ENCODE measurements around the gene SHFL. TPM values are rescaled to one million over a fixed set of nuclear protein-coding genes. Genes with fewer than 3 reads are reported as not detected.

SHFL gene
- total RNA-seq, 1 experiment from 2014 or later, result 17.4 TPM

GRCh38 chr19:10113592-10113963 lies 27.5 kb downstream of the SHFL start:
- Histone ChIP-seq H3K27ac (ENCODE audit: low read length) (no peak overlapping the region), H3K36me3 (ENCODE audit: control insufficient read depth, insufficient read depth, low read length) (peaks cover 4% of the 10 kb centered on the region)
- CTCF ChIA-PET, result interaction anchor here (0.8 kb wide), 1 partner anchor 40 kb away, joined by 3 read pairs; no protein-coding TSS in a partner anchor

GRCh38 chr19:10113964-10114650 lies 28.0 kb downstream of the SHFL start:
- no peak overlapping the region for H3K4me3 ChIP-seq (ENCODE audit: low read depth in 2 of 2, low read length in 2 of 2)
- no peaks in the 10 kb centered on the region for H3K9me3 ChIP-seq (ENCODE audit: control insufficient read depth, insufficient read depth, low read depth, low read length)
- ChIA-PET CTCF (interaction anchor here (0.7 kb wide), 1 partner anchor 8 kb away, joined by 3 read pairs; the partner anchor contains the start of gene PPAN), POLR2A (interaction anchor here (0.5 kb wide), 1 partner anchor 254 kb away, joined by 4 read pairs; no protein-coding TSS in a partner anchor)
- in situ Hi-C loops (cut with HindIII; ENCODE audit: low pct_unique_long_range_greater_than_20kb, low sequenced_read_pairs) (no loop called here), intact Hi-C loops (cut with micrococcal nuclease; ENCODE audit: unreplicated experiment) (no loop called here)
- ATAC-seq (peak; percentile 5), DNase-seq (ENCODE audit: low read depth, low spot score) (no peak)
- H3K4me1 ChIP-seq (ENCODE audit: control insufficient read depth, insufficient read depth, low read length), result peaks cover 8% of the 10 kb centered on the region
- TF ChIP-seq SIN3A (IDR thresholded peaks at IDR 0.05; ENCODE audit: borderline replicate concordance, insufficient read depth, low read depth, low read length) (0 out of 2 replicates have a peak, but pooled peaks have one; percentile 11), POLR2AphosphoS5 (IDR thresholded peaks at IDR 0.05; ENCODE audit: low read depth, low read length) (no peak)
- no peak overlapping the region for H3K27ac ChIP-seq (ENCODE audit: low read length)
- no peaks in the 10 kb centered on the region for H3K27me3 ChIP-seq (ENCODE audit: control insufficient read depth, insufficient read depth, low read length)
- no TSS peak for BruUV-seq (replicated peaks)
- H3K36me3 ChIP-seq (ENCODE audit: control insufficient read depth, insufficient read depth, low read length), result peaks cover 6% of the 10 kb centered on the region

More at GRCh38 chr19:10113592-10113963, 27.5 kb downstream of the SHFL start:
- TF ChIP-seq CTCF (IDR thresholded peaks at IDR 0.05), result no peak
- TF ChIP-seq POLR2AphosphoS5 (IDR thresholded peaks at IDR 0.05; ENCODE audit: low read depth, low read length), result peak; percentile 71
- no peak for TF ChIP-seq TCF7L2 (IDR thresholded peaks at IDR 0.05; ENCODE audit: low read depth, low read length)
- TF ChIP-seq SIN3A (IDR thresholded peaks at IDR 0.05; ENCODE audit: borderline replicate concordance, insufficient read depth, low read depth, low read length), result no peak
- ATAC-seq, result peak; percentile 12
- intact Hi-C loops (cut with micrococcal nuclease; ENCODE audit: unreplicated experiment), result no loop called here
- no peak for DNase-seq (ENCODE audit: low read depth, low spot score)
- BruUV-seq (replicated peaks), result no TSS peak
- no peaks in the 10 kb centered on the region for H3K27me3 ChIP-seq (ENCODE audit: control insufficient read depth, insufficient read depth, low read length)
- POLR2A ChIA-PET, result interaction anchor here (0.5 kb wide), 2 partner anchors 253 to 469 kb away, joined by 3 to 4 read pairs; no protein-coding TSS in a partner anchor
- peaks cover 8% of the 10 kb centered on the region for H3K4me1 ChIP-seq (ENCODE audit: control insufficient read depth, insufficient read depth, low read length)
- in situ Hi-C loops (cut with HindIII; ENCODE audit: low pct_unique_long_range_greater_than_20kb, low sequenced_read_pairs), result no loop called here
- H3K9me3 ChIP-seq (ENCODE audit: control insufficient read depth, insufficient read depth, low read depth, low read length), result no peaks in the 10 kb centered on the region
- no peak overlapping the region for H3K4me3 ChIP-seq (ENCODE audit: low read depth in 2 of 2, low read length in 2 of 2)

GRCh38 chr19:10114651-10115391 lies 28.7 kb downstream of the SHFL start:
- H3K27me3 ChIP-seq (ENCODE audit: control insufficient read depth, insufficient read depth, low read length), result no peaks in the 10 kb centered on the region
- ChIA-PET POLR2A (no interaction called here), CTCF (interaction anchor here (0.7 kb wide), 1 partner anchor 8 kb away, joined by 3 read pairs; the partner anchor contains the start of gene PPAN)
- intact Hi-C loops (cut with micrococcal nuclease; ENCODE audit: unreplicated experiment) (no loop called here), in situ Hi-C loops (cut with HindIII; ENCODE audit: low pct_unique_long_range_greater_than_20kb, low sequenced_read_pairs) (no loop called here)
- TF ChIP-seq TCF7L2 (IDR thresholded peaks at IDR 0.05; ENCODE audit: low read depth, low read length) (no peak), POLR2AphosphoS5 (IDR thresholded peaks at IDR 0.05; ENCODE audit: low read depth, low read length) (0 out of 2 replicates have a peak, but pooled peaks have one; percentile 20)
- ATAC-seq (peak; percentile 8), DNase-seq (ENCODE audit: low read depth, low spot score) (no peak)
- peaks cover 8% of the 10 kb centered on the region for H3K4me1 ChIP-seq (ENCODE audit: control insufficient read depth, insufficient read depth, low read length)
- H3K27ac ChIP-seq (ENCODE audit: low read length), result no peak overlapping the region
- BruUV-seq (replicated peaks), result no TSS peak
- H3K9me3 ChIP-seq (ENCODE audit: control insufficient read depth, insufficient read depth, low read depth, low read length), result no peaks in the 10 kb centered on the region
- peaks cover 3% of the 10 kb centered on the region; the same call in 1 of the 2 replicates for H3K36me3 ChIP-seq (ENCODE audit: control insufficient read depth, insufficient read depth, low read length)
- no peak overlapping the region for H3K4me3 ChIP-seq (ENCODE audit: low read depth in 2 of 2, low read length in 2 of 2)
